GM12892 (cell line): Measurements from ENCODE around the gene FNDC1.

ENCODE experiments used
- POLR2A ChIP-seq: IDR thresholded peaks from 2 replicates; pipeline ENCODE4 v1.6.1; 2011; ENCODE audit warnings: low read depth, low read length, control low read depth
- TAF1 ChIP-seq: IDR thresholded peaks from 2 replicates; pipeline ENCODE4 v1.6.1; 2011; ENCODE audit warnings: low read depth, mild to moderate bottlenecking, control low read depth, low read length, borderline replicate concordance

GRCh38 chr6:159196430-159196975, 27.3 kb downstream of the FNDC1 start:
- TF ChIP-seq TAF1, result no peak
- no peak for TF ChIP-seq POLR2A
